WERI-Rb-1 (cell line): Measurements from ENCODE around the gene ATP11A.

Experiments used
- DNase-seq: peaks from one replicate; pipeline ENCODE4 v3.0.0-alpha.2; 2020
- H3K27ac ChIP-seq: fragments of 250-450 bp; sonication (Bioruptor Pico); 2 replicates; pipeline ENCODE4 v1.5.1; 2020; ENCODE audit warnings: mild to moderate bottlenecking, moderate library complexity
- H3K27me3 ChIP-seq: fragments of 250-450 bp; sonication (Bioruptor Pico); 2 replicates; pipeline ENCODE4 v1.5.1; 2021; ENCODE audit warnings: mild to moderate bottlenecking, low read depth, moderate library complexity; ENCODE audit not compliant: insufficient read depth, severe bottlenecking
- H3K36me3 ChIP-seq: fragments of 250-450 bp; sonication (Bioruptor Pico); 2 replicates; pipeline ENCODE4 v1.5.1; 2020; ENCODE audit warnings: mild to moderate bottlenecking, moderate library complexity
- H3K4me3 ChIP-seq: 2 replicates; pipeline ENCODE4 v1.5.1; 2011; ENCODE audit warnings: low read depth, mild to moderate bottlenecking, control low read depth, low read length
- H3K9me3 ChIP-seq: fragments of 250-450 bp; sonication (Bioruptor Pico); 2 replicates; pipeline ENCODE4 v1.5.1; 2021; ENCODE audit warnings: mild to moderate bottlenecking, moderate library complexity; ENCODE audit not compliant: severe bottlenecking
- CTCF ChIP-seq: IDR thresholded peaks from 2 replicates; pipeline ENCODE4 v1.5.1; 2011; ENCODE audit warnings: low read depth, mild to moderate bottlenecking, control low read depth, inconsistent platforms, low read length

The ATP11A gene

DNA sequence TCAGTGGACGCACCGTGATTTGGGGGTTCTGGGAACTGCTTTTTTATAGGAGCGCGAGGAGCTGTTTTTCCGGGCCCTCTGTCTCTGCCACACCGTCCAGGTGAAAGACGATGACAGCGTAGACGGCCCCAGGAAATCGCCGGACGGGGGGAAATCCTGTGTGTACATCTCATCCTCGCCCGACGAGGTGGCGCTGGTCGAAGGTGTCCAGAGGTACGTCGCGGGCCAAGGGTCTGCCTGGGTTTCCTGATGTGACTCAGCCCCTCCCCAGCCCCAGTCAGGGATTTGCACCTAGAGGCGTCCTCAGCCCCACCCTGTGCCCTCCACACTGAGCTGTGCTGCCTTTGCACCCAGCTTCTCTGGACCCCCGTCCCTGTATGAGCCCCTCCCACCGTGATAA, 143.0 kb downstream of the ATP11A start:
- H3K36me3 ChIP-seq: peaks cover 72% of the 10 kb centered on the region
- TF ChIP-seq CTCF: no peak
- H3K27ac ChIP-seq: no peak overlapping the region
- no peak for DNase-seq
- H3K27me3 ChIP-seq: no peaks in the 10 kb centered on the region
- no peak overlapping the region for H3K4me3 ChIP-seq
- no peaks in the 10 kb centered on the region for H3K9me3 ChIP-seq

DNA sequence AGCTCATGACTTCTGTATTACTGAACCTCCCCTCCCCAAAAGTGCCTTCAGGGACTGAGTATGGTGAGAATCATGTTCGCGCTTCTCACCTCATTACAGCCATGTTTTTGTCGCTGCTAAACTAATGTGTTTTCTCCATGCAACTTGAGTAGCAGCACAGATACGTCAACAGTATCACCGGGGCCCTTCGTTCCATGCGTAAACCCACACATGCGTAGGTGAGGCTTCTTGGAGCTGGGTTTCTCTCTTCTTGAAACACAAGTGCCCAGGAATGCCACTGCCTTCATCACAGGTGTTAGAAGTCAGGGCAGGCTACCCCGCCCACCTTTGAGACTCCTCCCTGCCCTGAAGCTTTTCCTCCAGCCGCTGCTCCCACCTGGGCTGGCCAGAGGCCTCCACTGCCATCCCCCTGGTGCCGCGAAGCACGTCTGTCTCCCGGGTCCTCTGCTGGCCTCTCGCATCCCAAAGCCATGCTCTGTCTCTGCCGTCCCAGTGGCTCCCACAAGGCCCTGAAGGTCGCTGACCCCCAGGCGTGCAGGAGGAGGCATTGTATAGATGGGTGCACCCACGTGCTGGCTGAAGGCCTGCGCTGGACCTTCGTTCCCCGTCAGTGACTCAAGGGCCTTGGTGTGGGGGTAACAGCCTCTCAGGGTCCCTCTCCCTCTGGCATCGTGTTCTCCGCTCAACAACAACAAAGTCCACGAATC, 143.9 kb downstream of the ATP11A start:
- peaks cover 76% of the 10 kb centered on the region for H3K36me3 ChIP-seq
- no peak overlapping the region for H3K27ac ChIP-seq
- H3K4me3 ChIP-seq: no peak overlapping the region
- no peak for DNase-seq
- no peak for TF ChIP-seq CTCF
- H3K9me3 ChIP-seq: no peaks in the 10 kb centered on the region
- no peaks in the 10 kb centered on the region for H3K27me3 ChIP-seq

GRCh38 chr13:112835344-112835743, 145.5 kb downstream of the ATP11A start:
- H3K36me3 ChIP-seq: peaks cover 77% of the 10 kb centered on the region
- no peak overlapping the region for H3K27ac ChIP-seq
- TF ChIP-seq CTCF: no peak
- no peaks in the 10 kb centered on the region for H3K27me3 ChIP-seq
- H3K9me3 ChIP-seq: no peaks in the 10 kb centered on the region
- no peak overlapping the region for H3K4me3 ChIP-seq
- DNase-seq: no peak

GRCh38 chr13:112835796-112836195, 146.0 kb downstream of the ATP11A start:
- Histone ChIP-seq H3K27ac (no peak overlapping the region), H3K36me3 (peaks cover 73% of the 10 kb centered on the region), H3K4me3 (no peak overlapping the region), H3K9me3 (no peaks in the 10 kb centered on the region), H3K27me3 (no peaks in the 10 kb centered on the region)
- no peak for TF ChIP-seq CTCF
- no peak for DNase-seq

GRCh38 chr13:112836940-112837339, 147.1 kb downstream of the ATP11A start:
- H3K4me3 ChIP-seq: no peak overlapping the region
- no peak for TF ChIP-seq CTCF
- no peaks in the 10 kb centered on the region for H3K27me3 ChIP-seq
- DNase-seq: no peak
- H3K9me3 ChIP-seq: no peaks in the 10 kb centered on the region
- peaks cover 65% of the 10 kb centered on the region for H3K36me3 ChIP-seq
- no peak overlapping the region for H3K27ac ChIP-seq

DNA sequence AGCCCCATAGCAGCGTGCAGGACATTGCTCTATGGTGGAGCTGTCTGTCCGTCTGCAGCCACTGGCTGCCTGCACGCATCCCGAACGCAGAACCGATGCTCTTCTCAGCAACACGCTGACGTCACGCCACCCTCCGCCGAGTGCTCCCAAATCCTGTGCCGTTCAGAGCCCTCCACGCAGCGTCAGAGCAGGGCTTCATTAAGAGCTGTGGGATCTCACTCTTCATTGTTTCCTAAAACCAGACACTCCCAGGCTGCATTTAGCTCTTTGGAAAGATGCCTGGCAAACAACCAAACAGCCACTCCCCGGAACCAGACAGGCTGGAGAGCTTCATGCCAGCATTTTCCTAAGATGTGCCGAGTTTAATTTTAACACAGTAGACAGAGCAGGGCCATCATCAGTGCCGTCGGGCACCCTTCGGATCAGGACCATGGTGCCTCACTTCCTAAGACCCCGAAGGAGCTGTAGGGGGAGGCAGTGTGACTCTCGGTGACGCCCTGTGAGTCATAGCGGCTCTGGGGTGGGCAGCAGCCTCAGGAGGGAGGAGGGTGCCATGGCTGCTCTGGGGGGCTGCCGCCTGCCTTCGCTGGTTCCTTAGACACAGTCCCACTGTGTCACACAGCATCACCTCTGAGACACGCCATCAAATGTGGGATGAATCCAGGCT, 147.7 kb downstream of the ATP11A start:
- no peaks in the 10 kb centered on the region for H3K9me3 ChIP-seq
- no peak overlapping the region for H3K4me3 ChIP-seq
- H3K36me3 ChIP-seq: peaks cover 61% of the 10 kb centered on the region
- TF ChIP-seq CTCF: no peak
- no peaks in the 10 kb centered on the region for H3K27me3 ChIP-seq
- no peak for DNase-seq
- H3K27ac ChIP-seq: no peak overlapping the region
